ENCODE measurements around the gene KIAA0930.

KIAA0930 gene

GRCh38 chr22:45190202-45190872 lies 50.4 kb downstream of the KIAA0930 start:
- TF ChIP-seq POLR2A (IDR thresholded peaks at IDR 0.05; ENCODE audit: low read depth, low read length) (no peak), POLR2AphosphoS5 (IDR thresholded peaks at IDR 0.05; ENCODE audit: low read depth, low read length) (no peak), TAF1 (IDR thresholded peaks at IDR 0.05; ENCODE audit: borderline replicate concordance, low read depth, low read length) (no peak)
- FAIRE-seq, result no peak

GRCh38 chr22:45188779-45189178 lies 51.9 kb downstream of the KIAA0930 start:
- DNase-seq (ENCODE audit: insufficient read length) (no peak), FAIRE-seq (no peak)
- no peak for TF ChIP-seq POLR2AphosphoS5 (IDR thresholded peaks at IDR 0.05; ENCODE audit: low read depth, low read length)
- no peak for TF ChIP-seq TAF1 (IDR thresholded peaks at IDR 0.05; ENCODE audit: borderline replicate concordance, low read depth, low read length)
- no peak for TF ChIP-seq POLR2A (IDR thresholded peaks at IDR 0.05; ENCODE audit: low read depth, low read length)

More at GRCh38 chr22:45190202-45190872, 50.4 kb downstream of the KIAA0930 start:
- DNase-seq (ENCODE audit: insufficient read length), result no peak

- DNase-seq (ENCODE audit: insufficient read length), result no peak
- TF ChIP-seq TAF1 (IDR thresholded peaks at IDR 0.05; ENCODE audit: borderline replicate concordance, low read depth, low read length), result no peak
- no peak for TF ChIP-seq POLR2A (IDR thresholded peaks at IDR 0.05; ENCODE audit: low read depth, low read length)
- TF ChIP-seq POLR2AphosphoS5 (IDR thresholded peaks at IDR 0.05; ENCODE audit: low read depth, low read length), result no peak
- no peak for FAIRE-seq
Observed at GRCh38 chr22:45187891-45188290, 52.8 kb downstream of the KIAA0930 start.

DNA sequence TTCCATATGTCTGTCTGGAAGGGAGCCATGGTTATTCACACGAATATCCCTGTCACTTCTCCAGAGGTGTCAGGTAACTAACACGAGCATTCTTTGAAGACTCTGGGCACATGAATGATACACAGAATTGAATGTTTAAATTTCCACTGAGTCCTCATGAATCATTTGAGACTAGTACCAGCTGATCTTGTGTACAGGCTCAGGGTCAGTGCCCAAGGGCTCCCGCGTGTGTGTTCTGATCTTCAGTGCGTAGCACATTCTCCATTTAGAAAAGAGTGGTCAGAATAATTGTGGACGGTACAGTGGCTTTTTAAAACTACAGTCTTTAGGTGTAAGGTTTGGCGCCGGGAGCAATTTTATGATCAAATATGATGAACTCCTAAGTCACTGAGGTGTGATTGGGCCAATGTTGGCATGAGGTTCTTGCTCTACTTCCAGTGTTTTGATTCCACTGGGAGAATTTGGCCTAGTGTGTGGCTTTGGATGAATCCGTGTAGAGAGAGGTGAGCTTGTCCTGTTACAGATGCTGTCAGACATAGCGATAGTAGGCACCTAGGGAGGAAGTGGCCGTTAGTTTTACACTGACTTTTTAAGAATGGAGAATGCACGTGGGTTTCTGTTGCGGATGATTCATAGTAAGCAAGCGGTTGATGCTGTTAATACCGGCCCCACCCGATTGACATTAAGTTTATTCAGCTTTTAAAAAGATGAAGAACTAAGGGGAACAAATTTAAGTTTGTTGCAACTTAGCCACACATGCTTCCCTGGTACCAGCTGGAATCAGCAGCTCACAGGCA lies 54.8 kb downstream of the KIAA0930 start:
- FAIRE-seq (no peak), DNase-seq (ENCODE audit: insufficient read length) (no peak)
- TF ChIP-seq TAF1 (IDR thresholded peaks at IDR 0.05; ENCODE audit: borderline replicate concordance, low read depth, low read length) (no peak), POLR2A (IDR thresholded peaks at IDR 0.05; ENCODE audit: low read depth, low read length) (0 out of 2 replicates have a peak, but pooled peaks have one; percentile 15)

DNA sequence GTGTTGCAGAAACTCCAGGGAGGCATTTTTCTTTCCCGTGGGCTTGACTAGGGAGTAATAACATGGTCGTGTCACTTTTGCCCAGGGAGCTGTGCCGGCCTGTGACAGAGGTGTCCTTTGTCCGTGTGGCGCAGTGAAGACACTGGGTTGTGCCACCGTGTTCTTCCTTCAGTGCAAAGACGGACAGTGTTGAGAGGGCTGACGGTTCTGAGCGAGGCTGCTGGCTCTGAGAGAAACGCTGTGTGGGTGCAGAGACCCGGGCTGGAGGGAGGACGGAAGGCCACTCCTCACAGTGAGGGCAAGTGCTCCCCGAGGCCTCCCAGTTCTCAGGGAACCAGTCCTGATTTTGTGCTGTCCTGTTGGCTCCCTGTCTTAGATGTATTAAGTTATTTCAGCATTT lies 56.7 kb downstream of the KIAA0930 start:
- DNase-seq (ENCODE audit: insufficient read length) (no peak), FAIRE-seq (no peak)
- TF ChIP-seq POLR2A (IDR thresholded peaks at IDR 0.05; ENCODE audit: low read depth, low read length) (no peak), POLR2AphosphoS5 (IDR thresholded peaks at IDR 0.05; ENCODE audit: low read depth, low read length) (no peak), TAF1 (IDR thresholded peaks at IDR 0.05; ENCODE audit: borderline replicate concordance, low read depth, low read length) (no peak)

DNA sequence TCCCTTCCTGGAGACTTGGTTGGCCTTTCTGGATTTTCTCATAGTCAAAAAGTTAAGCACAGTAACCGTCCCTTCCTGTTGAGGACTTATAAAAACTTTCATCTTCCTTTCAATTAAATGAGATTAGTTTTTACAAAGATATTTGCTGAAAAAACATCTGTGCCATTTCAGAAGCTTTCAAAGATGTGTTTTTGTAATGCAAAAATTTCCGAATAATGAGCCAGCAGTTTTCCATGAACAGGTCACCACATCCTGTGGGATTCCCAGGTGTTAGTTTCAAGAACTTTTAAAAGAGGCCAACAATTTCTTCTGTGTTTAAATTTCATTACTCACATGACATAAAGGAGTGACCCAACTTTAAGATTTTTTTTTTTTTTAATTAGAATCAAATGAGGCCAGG lies 58.9 kb downstream of the KIAA0930 start:
- FAIRE-seq, result no peak
- TF ChIP-seq TAF1 (IDR thresholded peaks at IDR 0.05; ENCODE audit: borderline replicate concordance, low read depth, low read length) (no peak), POLR2AphosphoS5 (IDR thresholded peaks at IDR 0.05; ENCODE audit: low read depth, low read length) (no peak), POLR2A (IDR thresholded peaks at IDR 0.05; ENCODE audit: low read depth, low read length) (no peak)
- no peak for DNase-seq (ENCODE audit: insufficient read length)

- FAIRE-seq, result no peak
- TF ChIP-seq TAF1 (IDR thresholded peaks at IDR 0.05; ENCODE audit: borderline replicate concordance, low read depth, low read length) (no peak), POLR2AphosphoS5 (IDR thresholded peaks at IDR 0.05; ENCODE audit: low read depth, low read length) (no peak), POLR2A (IDR thresholded peaks at IDR 0.05; ENCODE audit: low read depth, low read length) (no peak)
- no peak for DNase-seq (ENCODE audit: insufficient read length)
Observed at GRCh38 chr22:45181240-45181639, 59.5 kb downstream of the KIAA0930 start.

GRCh38 chr22:45180146-45180679 lies 60.5 kb downstream of the KIAA0930 start:
- peak; percentile 46 for FAIRE-seq
- DNase-seq (ENCODE audit: insufficient read length), result no peak
- TF ChIP-seq POLR2AphosphoS5 (IDR thresholded peaks at IDR 0.05; ENCODE audit: low read depth, low read length) (no peak), POLR2A (IDR thresholded peaks at IDR 0.05; ENCODE audit: low read depth, low read length) (no peak), TAF1 (IDR thresholded peaks at IDR 0.05; ENCODE audit: borderline replicate concordance, low read depth, low read length) (no peak)

GRCh38 chr22:45179276-45180049 lies 61.2 kb downstream of the KIAA0930 start:
- no peak for DNase-seq (ENCODE audit: insufficient read length)
- TF ChIP-seq POLR2A (IDR thresholded peaks at IDR 0.05; ENCODE audit: low read depth, low read length) (no peak), TAF1 (IDR thresholded peaks at IDR 0.05; ENCODE audit: borderline replicate concordance, low read depth, low read length) (no peak), POLR2AphosphoS5 (IDR thresholded peaks at IDR 0.05; ENCODE audit: low read depth, low read length) (no peak)
- peak; percentile 14 for FAIRE-seq

DNA sequence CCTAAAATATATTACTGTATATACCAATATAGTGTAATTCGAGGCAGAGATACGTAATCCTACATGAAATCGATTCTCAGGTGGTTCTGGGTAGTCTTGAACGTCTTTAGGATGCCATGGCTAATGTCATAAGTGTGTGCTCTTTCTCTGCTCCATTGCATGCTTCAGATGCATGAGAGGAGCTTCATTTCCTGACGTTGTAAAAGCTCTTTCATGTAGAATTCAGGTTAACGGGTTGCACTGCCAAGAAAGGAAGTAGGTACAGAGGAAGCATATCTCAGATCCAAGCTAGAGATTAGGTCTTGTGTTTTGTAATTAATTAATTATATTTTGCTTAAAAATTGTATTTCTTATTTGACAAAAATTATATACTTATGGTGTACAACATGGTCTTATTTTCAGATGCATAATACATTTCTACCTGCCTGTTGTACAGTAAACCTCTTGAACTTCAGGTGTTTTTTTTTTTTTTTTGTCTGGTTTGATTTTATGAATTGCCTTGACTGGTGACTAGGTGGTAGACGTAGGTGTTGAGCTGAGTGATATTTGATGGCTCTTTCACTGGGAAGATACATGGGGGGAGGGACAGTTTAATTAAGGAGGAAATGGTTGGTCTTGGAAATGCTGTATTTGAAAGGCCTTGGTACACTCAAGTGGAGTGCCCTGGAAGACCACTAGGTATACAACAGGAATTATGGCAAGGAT lies 67.7 kb downstream of the KIAA0930 start:
- TF ChIP-seq POLR2A (IDR thresholded peaks at IDR 0.05; ENCODE audit: low read depth, low read length), result no peak
- DNase-seq (ENCODE audit: insufficient read length) (no peak), FAIRE-seq (no peak)

DNA sequence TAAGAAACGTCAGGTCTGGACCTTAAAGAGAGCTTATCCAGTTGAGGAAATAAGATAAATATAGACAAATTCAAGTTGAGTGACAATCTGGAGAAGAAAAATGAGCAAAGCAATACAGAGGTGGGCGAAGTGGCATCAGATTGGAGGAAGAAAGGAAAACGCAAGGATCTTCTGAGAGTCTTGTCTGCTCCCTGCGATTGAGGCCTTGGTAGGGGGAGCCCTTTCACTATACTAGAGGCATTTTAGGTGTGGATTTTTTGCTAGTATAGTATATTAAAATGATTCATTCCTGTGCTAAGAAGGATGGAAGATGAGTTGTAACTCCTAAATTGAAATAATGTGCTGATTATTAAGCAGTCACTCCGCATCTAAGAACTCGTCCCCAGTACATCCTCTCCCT lies 68.9 kb downstream of the KIAA0930 start:
- FAIRE-seq (no peak), DNase-seq (ENCODE audit: insufficient read length) (no peak)
- TF ChIP-seq POLR2AphosphoS5 (IDR thresholded peaks at IDR 0.05; ENCODE audit: low read depth, low read length) (no peak), POLR2A (IDR thresholded peaks at IDR 0.05; ENCODE audit: low read depth, low read length) (no peak), TAF1 (IDR thresholded peaks at IDR 0.05; ENCODE audit: borderline replicate concordance, low read depth, low read length) (no peak)

All from GM12892 (cell line).